Gastroesophageal sphincter (tissue), 4 donors: ENCODE data around the gene ANKRD55. TPM values are rescaled to one million over a fixed set of nuclear protein-coding genes. Genes with fewer than 3 reads are reported as not detected.

Experiments
- ATAC-seq: fragments of 150-250 bp; one replicate; pipeline ENCODE4 v1.9.1; 2016; ENCODE audit warnings: mild to moderate bottlenecking, moderate library complexity
- H3K27ac ChIP-seq, 4 donors: fragments of 200-600 bp; sonication (generic) in 3 of 4; 1 replicate in 3 of 4; 2 replicates in 1 of 4; pipeline ENCODE4 v1.5.1; 2016 to 2019
- H3K27me3 ChIP-seq: fragments of 200-600 bp; sonication (generic); one replicate; pipeline ENCODE4 v1.5.1; 2019
- H3K36me3 ChIP-seq, 2 donors: fragments of 200-600 bp; sonication (generic); one replicate each; pipeline ENCODE4 v1.5.1; 2019; ENCODE audit warnings: control low read depth in 1 of 2
- H3K4me1 ChIP-seq, 3 donors: fragments of 200-600 bp; sonication (generic); 1 replicate in 2 of 3; 2 replicates in 1 of 3; pipeline ENCODE4 v1.5.1; 2016 to 2019; ENCODE audit warnings: control low read depth in 2 of 3
- H3K4me3 ChIP-seq, 2 donors: fragments of 200-600 bp; sonication (generic); one replicate each; pipeline ENCODE4 v1.5.1; 2019; ENCODE audit warnings: mild to moderate bottlenecking in 1 of 2, moderate library complexity in 1 of 2
- H3K9me3 ChIP-seq, 3 donors: fragments of 200-600 bp; sonication (generic); one replicate each; pipeline ENCODE4 v1.5.1; 2017 to 2019; ENCODE audit warnings: control low read depth in 2 of 3
- CTCF ChIP-seq, 4 experiments: fragments of 200-600 bp in 2 of 4; fragments of 450-650 bp in 2 of 4; sonication (generic) in 1 of 4; IDR thresholded peaks; one replicate each; pipeline ENCODE4 v1.5.1; 2017 to 2019; ENCODE audit warnings: antibody characterized with exemption in 4 of 4, mild to moderate bottlenecking in 2 of 4, moderate library complexity in 2 of 4
- EP300 ChIP-seq: sonication (generic); formaldehyde crosslinking; IDR thresholded peaks from one replicate; pipeline ENCODE4 v1.6.1; 2017; ENCODE audit warnings: antibody characterized with exemption, mild to moderate bottlenecking
- POLR2A ChIP-seq, 2 donors: fragments of 450-650 bp; IDR thresholded peaks; one replicate each; pipeline ENCODE4 v1.6.1; 2017; ENCODE audit warnings: antibody characterized with exemption in 2 of 2, mild to moderate bottlenecking in 2 of 2, moderate library complexity in 1 of 2
- POLR2AphosphoS5 ChIP-seq: sonication (generic); formaldehyde crosslinking; IDR thresholded peaks from one replicate; pipeline ENCODE4 v1.6.1; 2017; ENCODE audit warnings: antibody characterized with exemption
- WGBS, 2 donors: methylation state at CpG; one replicate each; pipeline ENCODE4 v1.1.5; 2018; ENCODE audit warnings: low coverage in 1 of 2; 5-methylcytosine and 5-hydroxymethylcytosine counted together
- total RNA-seq, 4 donors: library from RNA; depleted of rRNA; stranded (reverse); fragments of >200 nt; gene quantifications; one replicate each; pipeline ENCODE4 v1.1.0, GENCODE V29; 2016

ANKRD55 gene
- total RNA-seq, 4 donors from 2014 or later = 0.27 TPM; not detected in 3

- whole genome bisulfite sequencing, 2 donors = 75 to 80% methylated on average over 1 of the region's 1 CpG
- H3K4me3 ChIP-seq = no peak overlapping the region
- no peaks in the 10 kb centered on the region for H3K4me1 ChIP-seq
- no peak for TF ChIP-seq CTCF (IDR thresholded peaks at IDR 0.05)
- no peak for TF ChIP-seq POLR2AphosphoS5
- TF ChIP-seq POLR2A (IDR thresholded peaks at IDR 0.05) = no peak
- no peak for TF ChIP-seq EP300
- H3K27ac ChIP-seq = no peak overlapping the region
- H3K9me3 ChIP-seq = no peaks in the 10 kb centered on the region
- no peaks in the 10 kb centered on the region for H3K27me3 ChIP-seq
- ATAC-seq = no peak
- H3K36me3 ChIP-seq = no peaks in the 10 kb centered on the region
These were observed 88.0 kb downstream of the ANKRD55 start for GRCh38 chr5:56145106-56145505.

GRCh38 chr5:56144211-56144610 is 88.9 kb downstream of the ANKRD55 start:
- WGBS, 2 donors = 91 to 100% methylated on average over 1 of the region's 1 CpG
- no peak for TF ChIP-seq POLR2AphosphoS5
- TF ChIP-seq EP300 = no peak
- TF ChIP-seq CTCF (IDR thresholded peaks at IDR 0.05) = no peak
- no peak for TF ChIP-seq POLR2A (IDR thresholded peaks at IDR 0.05)
- H3K36me3 ChIP-seq = no peaks in the 10 kb centered on the region
- no peaks in the 10 kb centered on the region for H3K9me3 ChIP-seq
- no peak for ATAC-seq
- H3K4me1 ChIP-seq = no peaks in the 10 kb centered on the region
- H3K27me3 ChIP-seq = no peaks in the 10 kb centered on the region
- no peak overlapping the region for H3K4me3 ChIP-seq
- no peak overlapping the region for H3K27ac ChIP-seq

- Histone ChIP-seq H3K27ac (no peak overlapping the region), H3K9me3 (no peaks in the 10 kb centered on the region), H3K27me3 (no peaks in the 10 kb centered on the region), H3K36me3 (no peaks in the 10 kb centered on the region), H3K4me1 (no peaks in the 10 kb centered on the region), H3K4me3 (no peak overlapping the region)
- no peak for ATAC-seq
- no peak for TF ChIP-seq POLR2A (IDR thresholded peaks at IDR 0.05)
- no peak for TF ChIP-seq EP300
- TF ChIP-seq POLR2AphosphoS5 = no peak
- TF ChIP-seq CTCF (IDR thresholded peaks at IDR 0.05) = no peak
- WGBS, 2 donors = 68% methylated on average over 2 of the region's 2 CpGs; no CpG with 5 or more reads in 1 of the 2 donors
These were observed 89.8 kb downstream of the ANKRD55 start for GRCh38 chr5:56143373-56143714.

- ATAC-seq = no peak
- Histone ChIP-seq H3K4me1 (no peaks in the 10 kb centered on the region), H3K27me3 (no peaks in the 10 kb centered on the region), H3K27ac (no peak overlapping the region), H3K9me3 (no peaks in the 10 kb centered on the region), H3K36me3 (no peaks in the 10 kb centered on the region), H3K4me3 (no peak overlapping the region)
- WGBS, 2 donors = 90 to 94% methylated on average over 2 to 5 of the region's 5 CpGs
- TF ChIP-seq POLR2A (IDR thresholded peaks at IDR 0.05) (no peak), POLR2AphosphoS5 (no peak), CTCF (IDR thresholded peaks at IDR 0.05) (no peak), EP300 (no peak)
These were observed 90.3 kb downstream of the ANKRD55 start for GRCh38 chr5:56142614-56143372.

- no peak overlapping the region for H3K27ac ChIP-seq
- H3K4me1 ChIP-seq = no peaks in the 10 kb centered on the region
- TF ChIP-seq CTCF (IDR thresholded peaks at IDR 0.05) = no peak
- TF ChIP-seq POLR2A (IDR thresholded peaks at IDR 0.05) = no peak
- TF ChIP-seq EP300 = no peak
- no peak for TF ChIP-seq POLR2AphosphoS5
- WGBS, 2 donors = 75 to 87% methylated on average over 3 of the region's 6 CpGs
- H3K36me3 ChIP-seq = no peaks in the 10 kb centered on the region
- no peak overlapping the region for H3K4me3 ChIP-seq
- ATAC-seq = no peak
- H3K27me3 ChIP-seq = no peaks in the 10 kb centered on the region
- H3K9me3 ChIP-seq = no peaks in the 10 kb centered on the region
These were observed 90.9 kb downstream of the ANKRD55 start for GRCh38 chr5:56142233-56142613.
